DND-41 (cell line): ENCODE results near the gene PDE4A.

Source experiments
- ATAC-seq: fragments of 200-7000 bp; cut with Tn5 transposase; 3 replicates; pipeline ENCODE4 v1.9.1; 2021; ENCODE audit warnings: low read depth; ENCODE audit not compliant: insufficient read depth
- DNase-seq: peaks from one replicate; pipeline ENCODE4 v3.0.0-alpha.2; 2020
- H2AFZ ChIP-seq: 2 replicates; pipeline ENCODE4 v1.6.0; 2012; ENCODE audit warnings: low read depth, low read length
- H3K27ac ChIP-seq: 2 replicates; pipeline ENCODE4 v1.5.1; 2012; ENCODE audit warnings: low read length, inconsistent platforms
- H3K27me3 ChIP-seq: fragments of 200-600 bp; sonication (generic); 2 replicates; pipeline ENCODE4 v1.6.0; 2012; ENCODE audit warnings: low read length, mild to moderate bottlenecking, inconsistent platforms; ENCODE audit not compliant: insufficient read depth, poor library complexity
- H3K36me3 ChIP-seq: 2 replicates; pipeline ENCODE4 v1.5.1; 2012; ENCODE audit warnings: low read length, inconsistent platforms; ENCODE audit not compliant: insufficient read depth
- H3K4me1 ChIP-seq: 2 replicates; pipeline ENCODE4 v1.5.1; 2012; ENCODE audit warnings: mild to moderate bottlenecking, low read length; ENCODE audit not compliant: insufficient read depth
- H3K4me2 ChIP-seq: 2 replicates; pipeline ENCODE4 v1.6.0; 2012; ENCODE audit warnings: mild to moderate bottlenecking, moderate library complexity, low read length, inconsistent platforms; ENCODE audit not compliant: insufficient read depth
- H3K4me3 ChIP-seq, 2 experiments: fragments of 200-600 bp in 1 of 2; shearing (Covaris generic) in 1 of 2; 2 replicates each; pipeline ENCODE4 v1.5.1; 2012 to 2016; ENCODE audit warnings: inconsistent platforms in 2 of 2, low read length in 2 of 2, mild to moderate bottlenecking in 2 of 2, low read depth in 1 of 2, moderate library complexity in 1 of 2
- H3K79me2 ChIP-seq: 2 replicates; pipeline ENCODE4 v1.6.0; 2012; ENCODE audit warnings: low read length, inconsistent platforms; ENCODE audit not compliant: insufficient read depth
- H3K9ac ChIP-seq: 2 replicates; pipeline ENCODE4 v1.6.0; 2012; ENCODE audit warnings: low read depth, mild to moderate bottlenecking, inconsistent platforms, low read length, moderate library complexity
- H3K9me3 ChIP-seq: 2 replicates; pipeline ENCODE4 v1.5.1; 2012; ENCODE audit warnings: low read length, moderate library complexity, mild to moderate bottlenecking, inconsistent platforms; ENCODE audit not compliant: insufficient read depth, severe bottlenecking
- H4K20me1 ChIP-seq: 2 replicates; pipeline ENCODE4 v1.6.0; 2012; ENCODE audit warnings: low read length; ENCODE audit not compliant: insufficient read depth
- EZH2 ChIP-seq: IDR thresholded peaks from 3 replicates; pipeline ENCODE4 v1.6.1; 2012; ENCODE audit warnings: borderline replicate concordance, low read depth, mild to moderate bottlenecking, moderate library complexity, low read length, inconsistent platforms; ENCODE audit not compliant: severe bottlenecking
- TF ChIP-seq, protein P1 (sequence below): IDR thresholded peaks from 2 replicates; pipeline ENCODE4 v1.5.1; 2012; ENCODE audit warnings: borderline replicate concordance, low read length, moderate library complexity, mild to moderate bottlenecking; ENCODE audit not compliant: poor library complexity, severe bottlenecking; ENCODE audit errors: extremely low read depth

The PDE4A gene

DNA sequence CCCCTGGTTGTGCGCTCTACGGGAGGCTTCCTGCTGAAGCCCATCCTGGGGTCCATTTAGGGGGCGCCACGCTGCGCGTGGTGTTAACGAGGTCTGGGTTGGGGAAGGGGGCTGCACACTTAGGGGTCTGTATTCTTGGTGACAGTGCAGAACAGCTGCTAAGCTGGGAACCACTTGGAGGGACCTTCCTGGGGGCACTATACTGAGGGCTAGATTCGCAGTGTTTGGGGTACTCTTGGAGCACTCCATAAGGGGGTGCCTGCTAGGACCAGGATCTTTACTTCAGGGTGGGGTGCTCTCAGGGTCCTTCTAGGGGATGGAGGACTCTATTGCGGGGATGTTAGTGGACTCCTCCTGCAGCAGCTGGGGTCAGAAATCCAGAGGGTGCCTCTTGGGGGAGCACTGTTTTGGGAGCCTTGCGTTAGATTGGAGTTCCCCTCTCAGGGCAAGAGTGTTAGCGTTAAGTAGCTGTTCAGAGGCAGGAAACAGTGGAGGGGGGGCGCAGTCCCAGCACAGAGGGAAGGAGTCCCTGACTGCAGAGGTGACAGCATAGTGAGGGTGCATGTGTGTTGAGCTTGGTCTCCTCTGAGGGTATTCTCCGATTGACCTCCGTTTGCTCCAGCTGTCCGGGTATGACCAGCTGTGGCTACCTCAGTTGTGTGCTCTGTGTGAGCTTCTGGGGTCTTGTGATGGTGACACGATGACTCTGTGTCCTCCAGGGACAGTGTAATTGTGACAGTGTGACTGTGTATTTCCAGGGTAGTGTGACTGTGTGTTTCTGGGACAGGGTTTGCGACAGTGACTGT, 1.1 kb downstream of the PDE4A start:
- TF ChIP-seq EZH2, result no peak
- TF ChIP-seq, protein P1, sequence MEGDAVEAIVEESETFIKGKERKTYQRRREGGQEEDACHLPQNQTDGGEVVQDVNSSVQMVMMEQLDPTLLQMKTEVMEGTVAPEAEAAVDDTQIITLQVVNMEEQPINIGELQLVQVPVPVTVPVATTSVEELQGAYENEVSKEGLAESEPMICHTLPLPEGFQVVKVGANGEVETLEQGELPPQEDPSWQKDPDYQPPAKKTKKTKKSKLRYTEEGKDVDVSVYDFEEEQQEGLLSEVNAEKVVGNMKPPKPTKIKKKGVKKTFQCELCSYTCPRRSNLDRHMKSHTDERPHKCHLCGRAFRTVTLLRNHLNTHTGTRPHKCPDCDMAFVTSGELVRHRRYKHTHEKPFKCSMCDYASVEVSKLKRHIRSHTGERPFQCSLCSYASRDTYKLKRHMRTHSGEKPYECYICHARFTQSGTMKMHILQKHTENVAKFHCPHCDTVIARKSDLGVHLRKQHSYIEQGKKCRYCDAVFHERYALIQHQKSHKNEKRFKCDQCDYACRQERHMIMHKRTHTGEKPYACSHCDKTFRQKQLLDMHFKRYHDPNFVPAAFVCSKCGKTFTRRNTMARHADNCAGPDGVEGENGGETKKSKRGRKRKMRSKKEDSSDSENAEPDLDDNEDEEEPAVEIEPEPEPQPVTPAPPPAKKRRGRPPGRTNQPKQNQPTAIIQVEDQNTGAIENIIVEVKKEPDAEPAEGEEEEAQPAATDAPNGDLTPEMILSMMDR, result no peak
- Histone ChIP-seq H3K36me3 (no peaks in the 10 kb centered on the region), H3K4me1 (peaks cover 47% of the 10 kb centered on the region), H3K27ac (no peak overlapping the region), H3K4me2 (peak overlapping the region; percentile 74), H3K9ac (peak overlapping the region; percentile 35; the same call in 1 of the 2 replicates), H3K79me2 (no peaks in the 10 kb centered on the region), H3K4me3 (peak overlapping the region in 1 of 2 experiments; percentile 52; a peak in 2 of 4 replicates), H3K9me3 (no peaks in the 10 kb centered on the region), H3K27me3 (peaks cover 61% of the 10 kb centered on the region), H2AFZ (no peak overlapping the region), H4K20me1 (peaks cover 30% of the 10 kb centered on the region)
- DNase-seq (peak; percentile 27), ATAC-seq (no peak)

DNA sequence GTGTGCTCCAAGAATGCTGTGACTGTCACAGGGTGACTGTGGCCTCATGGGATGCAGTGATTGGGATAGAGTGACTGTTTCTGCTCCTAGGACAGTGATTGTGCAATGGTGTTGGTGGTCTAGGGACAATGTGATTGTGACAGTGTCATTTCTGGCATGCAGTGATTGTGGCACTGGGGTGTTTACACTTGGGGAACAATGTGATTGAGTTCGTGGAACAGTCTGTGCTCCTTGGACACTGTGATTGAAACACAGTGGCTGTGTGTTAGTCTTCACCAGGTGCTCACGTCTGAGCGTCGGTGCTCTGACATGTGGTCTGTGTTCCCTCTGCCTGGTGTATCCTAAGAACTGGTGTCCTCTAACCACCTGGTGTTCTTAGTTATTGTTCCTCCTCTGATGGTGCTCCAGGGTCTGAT, 1.7 kb downstream of the PDE4A start:
- no peak overlapping the region for H3K27ac ChIP-seq
- no peak overlapping the region for H3K4me3 ChIP-seq
- peak overlapping the region; percentile 74; the same call in 1 of the 2 replicates for H3K4me2 ChIP-seq
- peaks cover 61% of the 10 kb centered on the region for H3K27me3 ChIP-seq
- peaks cover 30% of the 10 kb centered on the region for H4K20me1 ChIP-seq
- ATAC-seq, result no peak
- no peak overlapping the region for H3K9ac ChIP-seq
- H2AFZ ChIP-seq, result no peak overlapping the region
- peaks cover 44% of the 10 kb centered on the region for H3K4me1 ChIP-seq
- no peaks in the 10 kb centered on the region for H3K9me3 ChIP-seq
- no peak for TF ChIP-seq EZH2
- TF ChIP-seq, protein P1, result no peak
- H3K79me2 ChIP-seq, result no peaks in the 10 kb centered on the region
- DNase-seq, result no peak
- no peaks in the 10 kb centered on the region for H3K36me3 ChIP-seq

DNA sequence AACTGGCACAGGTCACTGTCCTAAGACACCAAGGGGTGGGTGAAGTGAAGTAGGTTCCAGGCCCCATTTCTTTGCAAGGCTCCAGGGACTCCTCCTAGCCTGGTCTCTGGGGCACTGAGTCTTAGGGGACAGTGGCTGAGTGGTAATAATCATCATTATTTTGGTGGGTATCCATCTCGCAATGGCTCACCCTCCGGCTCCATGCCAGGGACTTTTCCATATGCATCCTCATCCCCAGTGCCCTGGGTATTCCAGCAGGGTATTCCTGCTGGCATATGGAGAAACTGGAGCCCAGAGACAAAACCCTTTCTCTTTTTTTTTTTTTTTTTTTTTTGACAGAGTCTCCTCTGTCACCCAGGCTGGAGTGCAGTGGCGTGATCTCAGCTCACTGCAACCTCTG, 2.5 kb downstream of the PDE4A start:
- Histone ChIP-seq H3K27ac (no peak overlapping the region), H3K4me3 (no peak overlapping the region), H3K9me3 (no peaks in the 10 kb centered on the region), H3K9ac (no peak overlapping the region), H4K20me1 (peaks cover 30% of the 10 kb centered on the region), H2AFZ (no peak overlapping the region), H3K4me1 (peaks cover 44% of the 10 kb centered on the region), H3K4me2 (no peak overlapping the region), H3K79me2 (no peaks in the 10 kb centered on the region), H3K36me3 (no peaks in the 10 kb centered on the region), H3K27me3 (peaks cover 56% of the 10 kb centered on the region)
- ATAC-seq (no peak), DNase-seq (no peak)
- no peak for TF ChIP-seq EZH2

DNA sequence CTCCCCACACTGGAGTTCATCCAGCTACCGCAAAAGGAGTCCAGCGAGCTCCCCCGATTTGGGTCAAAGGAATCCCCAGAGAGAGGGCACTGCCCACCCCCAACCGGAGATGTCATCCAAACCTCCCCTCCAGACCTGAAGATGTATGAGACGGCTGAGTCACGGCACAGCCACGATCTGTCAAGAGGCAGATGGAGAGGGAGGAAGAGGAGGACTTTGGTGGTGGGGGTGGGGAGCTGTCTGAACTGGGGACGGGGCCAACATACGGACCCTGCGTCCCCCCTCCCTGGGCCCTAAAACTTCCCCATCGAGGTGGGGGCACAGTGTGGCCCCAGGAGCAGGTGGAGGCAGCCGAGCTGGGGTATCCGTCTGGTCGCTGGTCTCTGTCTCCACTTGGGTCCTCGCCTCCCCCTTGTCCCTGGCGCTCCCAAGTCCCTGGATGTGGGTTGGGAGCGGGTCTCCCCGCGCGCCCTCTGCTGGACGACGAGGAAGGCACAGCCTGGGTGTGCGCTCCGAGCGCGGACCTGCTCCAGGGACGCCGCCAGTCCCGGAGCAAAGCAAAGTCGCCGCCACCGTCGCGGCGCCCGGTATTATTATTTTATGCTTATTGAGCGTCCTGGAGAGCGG, 3.8 kb downstream of the PDE4A start:
- Histone ChIP-seq H3K36me3 (no peaks in the 10 kb centered on the region), H4K20me1 (peaks cover 28% of the 10 kb centered on the region), H3K9me3 (no peaks in the 10 kb centered on the region), H3K27ac (no peak overlapping the region), H3K9ac (peak overlapping the region; percentile 38; the same call in 1 of the 2 replicates), H3K4me3 (peak overlapping the region in 1 of 2 experiments; percentile 35; a peak in 2 of 4 replicates), H3K27me3 (peaks cover 43% of the 10 kb centered on the region), H2AFZ (no peak overlapping the region), H3K4me2 (peak overlapping the region; percentile 51), H3K79me2 (no peaks in the 10 kb centered on the region), H3K4me1 (peaks cover 38% of the 10 kb centered on the region)
- peak; percentile 78 for DNase-seq
- TF ChIP-seq EZH2, result peak; percentile 37
- TF ChIP-seq, protein P1, result peak; percentile 91
- peak; percentile 77 for ATAC-seq
